OCI-LY1 (cell line): ENCODE measurements around the gene OPN4.
"Not testable (repeated sequence)": the region's sequence is repeated elsewhere in the genome, so short reads cannot be mapped to it uniquely, and the experiment has no call there.

Experiments
- H2AFZ ChIP-seq: fragments of 200-600 bp; sonication (generic), shearing (Covaris generic); 2 replicates; pipeline ENCODE4 v1.6.0; 2014; ENCODE audit warnings: antibody characterized with exemption, mild to moderate bottlenecking, low read length
- H3F3A ChIP-seq: fragments of 200-600 bp; sonication (generic), shearing (Covaris generic); 2 replicates; pipeline ENCODE4 v1.6.0; 2014; ENCODE audit warnings: mild to moderate bottlenecking, antibody characterized with exemption, low read length, moderate library complexity; ENCODE audit not compliant: insufficient read depth
- H3K27ac ChIP-seq: fragments of 200-600 bp; sonication (generic); 2 replicates; pipeline ENCODE4 v1.5.1; 2014; ENCODE audit warnings: low read length, mixed run types, mild to moderate bottlenecking, low read depth; ENCODE audit not compliant: poor library complexity, severe bottlenecking
- H3K27me3 ChIP-seq: fragments of 200-600 bp; sonication (generic); 2 replicates; pipeline ENCODE4 v1.6.0; 2014; ENCODE audit warnings: antibody characterized with exemption, mild to moderate bottlenecking, low read length, moderate library complexity; ENCODE audit not compliant: insufficient read depth
- H3K36me3 ChIP-seq: fragments of 200-600 bp; sonication (generic); 2 replicates; pipeline ENCODE4 v1.6.1; 2014; ENCODE audit warnings: mild to moderate bottlenecking, antibody characterized with exemption, low read length, moderate library complexity, mixed read lengths; ENCODE audit not compliant: insufficient read depth
- H3K4me1 ChIP-seq: fragments of 200-600 bp; sonication (generic); 2 replicates; pipeline ENCODE4 v1.5.1; 2014; ENCODE audit warnings: mild to moderate bottlenecking, low read length, moderate library complexity; ENCODE audit not compliant: insufficient read depth, severe bottlenecking
- H3K4me2 ChIP-seq: fragments of 200-600 bp; sonication (generic), shearing (Covaris generic); 2 replicates; pipeline ENCODE4 v1.6.1; 2014; ENCODE audit warnings: low read length
- H3K4me3 ChIP-seq: fragments of 200-600 bp; sonication (generic); 2 replicates; pipeline ENCODE4 v1.5.1; 2014; ENCODE audit warnings: low read length, low read depth, mild to moderate bottlenecking, mixed read lengths; ENCODE audit not compliant: poor library complexity, severe bottlenecking
- H3K79me2 ChIP-seq: fragments of 200-600 bp; shearing (Covaris generic); 2 replicates; pipeline ENCODE4 v1.6.1; 2016; ENCODE audit warnings: mixed run types, low read length, mixed read lengths; ENCODE audit not compliant: insufficient read depth
- H3K9ac ChIP-seq: fragments of 200-600 bp; sonication (generic), shearing (Covaris generic); 2 replicates; pipeline ENCODE4 v1.6.1; 2014; ENCODE audit warnings: mild to moderate bottlenecking, low read length, mixed read lengths
- H3K9me2 ChIP-seq: fragments of 200-600 bp; sonication (generic), shearing (Covaris generic); 2 replicates; pipeline ENCODE4 v1.6.1; 2014; ENCODE audit warnings: low read depth, mild to moderate bottlenecking, low read length, mixed read lengths
- H3K9me3 ChIP-seq: fragments of 200-600 bp; shearing (Covaris generic); 2 replicates; pipeline ENCODE4 v1.6.1; 2014; ENCODE audit warnings: low read length, mixed read lengths
- H4K20me1 ChIP-seq: fragments of 200-600 bp; sonication (generic), shearing (Covaris generic); 2 replicates; pipeline ENCODE4 v1.6.0; 2016; ENCODE audit warnings: mild to moderate bottlenecking, low read length; ENCODE audit not compliant: insufficient read depth
- EZH2 ChIP-seq: fragments of 200-600 bp; sonication (generic), shearing (Covaris generic); IDR thresholded peaks from 2 replicates; pipeline ENCODE4 v1.8.0; 2017; ENCODE audit warnings: borderline replicate concordance, mixed run types, mild to moderate bottlenecking, antibody characterized with exemption, low read length, moderate library complexity, mixed read lengths
- TF ChIP-seq, protein P1 (sequence below): fragments of 200-600 bp; sonication (generic), shearing (Covaris generic); IDR thresholded peaks from 2 replicates; pipeline ENCODE4 v1.5.1; 2017; ENCODE audit warnings: mild to moderate bottlenecking, antibody characterized with exemption, low read length, moderate library complexity, mixed read lengths

The OPN4 gene

DNA sequence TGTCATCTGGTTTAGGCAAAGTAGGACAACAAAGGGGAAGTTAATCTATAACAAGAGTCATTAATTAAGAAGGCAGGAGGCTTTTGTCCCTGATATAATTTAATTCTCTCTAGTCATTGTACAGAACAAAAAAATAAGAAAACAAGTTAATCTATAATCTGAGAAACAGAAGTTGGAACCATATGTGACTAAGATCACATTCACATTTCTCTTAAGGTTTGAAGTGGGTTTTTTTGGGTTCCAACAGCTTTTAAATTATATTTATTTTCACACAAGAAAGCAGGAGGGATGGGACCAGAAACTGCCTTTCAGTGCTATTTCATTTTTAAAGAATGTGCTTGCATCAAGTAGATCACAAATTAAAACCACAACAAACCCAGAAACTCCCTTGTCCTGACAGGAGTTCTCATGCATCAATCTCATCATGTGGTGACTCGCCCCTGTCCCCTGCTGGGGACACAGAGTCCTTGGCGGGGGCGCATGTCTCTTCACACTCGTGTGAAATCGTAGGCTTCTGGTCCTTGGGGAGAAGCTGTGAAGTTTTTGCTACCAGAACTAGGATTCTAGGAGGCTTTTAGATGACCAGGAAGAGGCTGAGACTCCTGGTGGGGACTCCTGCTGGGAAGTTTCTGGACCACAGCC is 10.1 kb upstream of the OPN4 start:
- H3K79me2 ChIP-seq, result no peaks in the 10 kb centered on the region
- no peak overlapping the region for H2AFZ ChIP-seq
- no peaks in the 10 kb centered on the region for H3K9me2 ChIP-seq
- no peaks in the 10 kb centered on the region; the same call in 1 of the 2 replicates for H3K36me3 ChIP-seq
- TF ChIP-seq EZH2, result no peak
- TF ChIP-seq, protein P1, sequence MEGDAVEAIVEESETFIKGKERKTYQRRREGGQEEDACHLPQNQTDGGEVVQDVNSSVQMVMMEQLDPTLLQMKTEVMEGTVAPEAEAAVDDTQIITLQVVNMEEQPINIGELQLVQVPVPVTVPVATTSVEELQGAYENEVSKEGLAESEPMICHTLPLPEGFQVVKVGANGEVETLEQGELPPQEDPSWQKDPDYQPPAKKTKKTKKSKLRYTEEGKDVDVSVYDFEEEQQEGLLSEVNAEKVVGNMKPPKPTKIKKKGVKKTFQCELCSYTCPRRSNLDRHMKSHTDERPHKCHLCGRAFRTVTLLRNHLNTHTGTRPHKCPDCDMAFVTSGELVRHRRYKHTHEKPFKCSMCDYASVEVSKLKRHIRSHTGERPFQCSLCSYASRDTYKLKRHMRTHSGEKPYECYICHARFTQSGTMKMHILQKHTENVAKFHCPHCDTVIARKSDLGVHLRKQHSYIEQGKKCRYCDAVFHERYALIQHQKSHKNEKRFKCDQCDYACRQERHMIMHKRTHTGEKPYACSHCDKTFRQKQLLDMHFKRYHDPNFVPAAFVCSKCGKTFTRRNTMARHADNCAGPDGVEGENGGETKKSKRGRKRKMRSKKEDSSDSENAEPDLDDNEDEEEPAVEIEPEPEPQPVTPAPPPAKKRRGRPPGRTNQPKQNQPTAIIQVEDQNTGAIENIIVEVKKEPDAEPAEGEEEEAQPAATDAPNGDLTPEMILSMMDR, result peak; percentile 5; the same call in 1 of the 2 replicates
- no peaks in the 10 kb centered on the region for H4K20me1 ChIP-seq
- no peaks in the 10 kb centered on the region for H3K27me3 ChIP-seq
- H3K27ac ChIP-seq, result no peak overlapping the region
- H3K4me1 ChIP-seq, result no peaks in the 10 kb centered on the region
- H3F3A ChIP-seq, result no peaks in the 10 kb centered on the region
- no peak overlapping the region for H3K4me2 ChIP-seq
- no peak overlapping the region for H3K4me3 ChIP-seq
- H3K9ac ChIP-seq, result no peak overlapping the region
- H3K9me3 ChIP-seq, result peaks cover 8% of the 10 kb centered on the region

DNA sequence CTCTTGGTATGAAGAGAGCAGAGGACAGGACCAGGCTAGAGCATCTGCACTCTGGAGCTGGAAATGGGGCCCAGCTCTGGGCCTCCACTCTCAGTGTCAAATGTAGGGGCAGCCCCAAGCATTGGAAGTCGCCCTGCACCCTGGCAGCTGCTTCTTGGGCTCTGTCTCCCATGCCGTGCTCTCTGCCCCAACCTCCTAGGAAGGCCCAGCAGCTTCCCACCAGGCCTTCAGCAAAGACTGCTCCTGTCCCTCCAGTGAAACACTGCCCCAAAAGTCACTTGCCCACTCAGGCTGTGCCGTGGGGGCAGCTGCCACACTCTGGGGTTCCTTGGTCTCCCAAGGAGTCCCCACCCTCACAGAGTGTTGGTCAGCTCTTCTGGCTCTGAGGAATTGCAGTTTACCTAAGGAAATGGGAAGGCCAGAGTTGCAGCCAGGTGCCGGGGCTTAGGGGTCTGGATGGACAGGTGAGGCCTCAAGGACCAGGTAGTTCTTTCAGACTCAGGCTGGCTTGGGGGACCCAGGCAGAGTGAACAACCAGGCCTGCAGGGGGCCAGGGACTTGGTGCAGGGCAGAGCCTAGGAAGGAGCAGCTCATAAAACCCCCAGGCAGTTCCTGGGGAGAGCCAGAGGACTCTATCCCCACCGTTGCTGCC is 9.4 kb upstream of the OPN4 start:
- Histone ChIP-seq H3K4me2 (no peak overlapping the region), H3K4me1 (no peaks in the 10 kb centered on the region)

GRCh38 chr10:86645621-86646165 is 8.7 kb upstream of the OPN4 start:
- H4K20me1 ChIP-seq, H3F3A ChIP-seq, H3K27ac ChIP-seq, H3K4me2 ChIP-seq, H3K4me3 ChIP-seq, H3K79me2 ChIP-seq, H3K27me3 ChIP-seq, H3K9me3 ChIP-seq, H3K4me1 ChIP-seq, H3K9ac ChIP-seq, H3K36me3 ChIP-seq, H2AFZ ChIP-seq, H3K9me2 ChIP-seq: not testable (repeated sequence)

More for the DNA sequence above, 9.4 kb upstream of the OPN4 start:
- no peaks in the 10 kb centered on the region for H3K79me2 ChIP-seq
- H3K27me3 ChIP-seq, result no peaks in the 10 kb centered on the region
- no peak overlapping the region for H3K27ac ChIP-seq
- H2AFZ ChIP-seq, result no peak overlapping the region
- TF ChIP-seq EZH2, result no peak
- TF ChIP-seq, protein P1, result 0 out of 2 replicates have a peak, but pooled peaks have one; percentile 1
- no peak overlapping the region for H3K4me3 ChIP-seq
- no peaks in the 10 kb centered on the region for H3F3A ChIP-seq
- H3K36me3 ChIP-seq, result no peaks in the 10 kb centered on the region; the same call in 1 of the 2 replicates
- no peaks in the 10 kb centered on the region for H4K20me1 ChIP-seq
- H3K9me3 ChIP-seq, result peaks cover 8% of the 10 kb centered on the region
- no peaks in the 10 kb centered on the region for H3K9me2 ChIP-seq
- no peak overlapping the region for H3K9ac ChIP-seq
